ENCODE measurements around the gene PPFIA2.
"Not testable (repeated sequence)": the region's sequence is repeated elsewhere in the genome, so short reads cannot be mapped to it uniquely, and the experiment has no call there.

Gene PPFIA2

GRCh38 chr12:81679614-81680013, 79.5 kb downstream of the PPFIA2 start:
- Histone ChIP-seq H3K23ac (ENCODE audit: low read depth, low read length, poor library complexity) (no peak overlapping the region), H3K79me1 (ENCODE audit: low read depth, low read length) (no peaks in the 10 kb centered on the region), H2AFZ (ENCODE audit: low read length) (no peak overlapping the region), H2AK5ac (ENCODE audit: low read depth, low read length) (no peak overlapping the region), H2BK15ac (ENCODE audit: low read length) (no peak overlapping the region), H4K91ac (ENCODE audit: low read depth, low read length, poor library complexity) (no peak overlapping the region), H3K36me3 (replicated peaks in 1 of 2; ENCODE audit: control insufficient read depth in 2 of 2, insufficient read depth in 2 of 2, low read length in 2 of 2) (no peaks in the 10 kb centered on the region), H3K9ac (ENCODE audit: low read depth, low read length, poor library complexity) (no peak overlapping the region), H4K8ac (ENCODE audit: low read depth, low read length) (no peak overlapping the region), H2BK5ac (ENCODE audit: low read length) (no peak overlapping the region), H3K14ac (ENCODE audit: low read length) (no peak overlapping the region), H3K4me2 (ENCODE audit: insufficient read depth, low read length, poor library complexity, severe bottlenecking) (no peak overlapping the region), H2BK120ac (ENCODE audit: low read depth, low read length) (no peak overlapping the region), H3K27ac (replicated peaks; ENCODE audit: low read length) (no peak overlapping the region), H3K4me3 (ENCODE audit: low read length in 2 of 2) (no peak overlapping the region), H3K18ac (ENCODE audit: low read length) (no peak overlapping the region), H2BK12ac (ENCODE audit: low read length) (no peak overlapping the region), H3K9me3 (replicated peaks in 1 of 2; ENCODE audit: control insufficient read depth in 2 of 2, insufficient read depth in 1 of 2, low read depth in 1 of 2, low read length in 2 of 2) (peaks cover 0 to 2% of the 10 kb centered on the region in 2 donors), H3K4me1 (ENCODE audit: control insufficient read depth in 2 of 2, insufficient read depth in 1 of 2, low read depth in 1 of 2, low read length in 2 of 2) (no peaks in the 10 kb centered on the region), H3K27me3 (ENCODE audit: control insufficient read depth in 3 of 3, insufficient read depth in 3 of 3, low read depth in 1 of 3, low read length in 3 of 3) (no peaks in the 10 kb centered on the region), H3K4ac (ENCODE audit: low read length) (no peak overlapping the region)
- DNase-seq (ENCODE audit: low spot score) = no peak
- no CpG with 5 or more reads among the region's 2 CpGs for WGBS, 2 donors (ENCODE audit: extremely low coverage in 2 of 2, insufficient read length in 2 of 2, insufficient replicate concordance in 1 of 2)

DNA sequence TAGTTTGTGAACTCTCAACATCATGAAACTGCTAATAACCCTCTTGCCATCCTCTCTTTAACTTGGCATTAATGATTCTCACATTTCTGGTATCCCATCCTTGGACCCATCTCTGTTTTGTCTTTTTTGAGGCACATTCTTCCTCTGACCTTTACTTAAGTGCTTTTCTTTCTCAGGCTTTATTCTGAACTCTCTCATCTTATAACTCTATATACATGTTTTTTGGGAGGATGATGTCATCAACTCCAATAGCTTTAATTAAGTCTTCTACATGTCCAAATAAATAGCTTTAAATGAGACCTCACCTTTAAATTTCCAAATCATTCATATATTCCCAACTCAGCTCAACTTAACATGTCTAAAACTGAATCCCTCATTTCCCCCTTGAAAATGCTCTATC, 88.4 kb downstream of the PPFIA2 start:
- no peak overlapping the region for H2AFZ ChIP-seq (ENCODE audit: low read length)
- H3K23ac ChIP-seq (ENCODE audit: low read depth, low read length, poor library complexity) = no peak overlapping the region
- no peaks in the 10 kb centered on the region for H3K27me3 ChIP-seq (ENCODE audit: control insufficient read depth in 3 of 3, insufficient read depth in 3 of 3, low read depth in 1 of 3, low read length in 3 of 3)
- no peak overlapping the region for H3K14ac ChIP-seq (ENCODE audit: low read length)
- H3K9ac ChIP-seq (ENCODE audit: low read depth, low read length, poor library complexity) = no peak overlapping the region
- H3K4me1 ChIP-seq (ENCODE audit: control insufficient read depth in 2 of 2, insufficient read depth in 1 of 2, low read depth in 1 of 2, low read length in 2 of 2) = no peaks in the 10 kb centered on the region
- H3K4me2 ChIP-seq (ENCODE audit: insufficient read depth, low read length, poor library complexity, severe bottlenecking) = no peak overlapping the region
- no peaks in the 10 kb centered on the region for H3K9me3 ChIP-seq (replicated peaks in 1 of 2; ENCODE audit: control insufficient read depth in 2 of 2, insufficient read depth in 1 of 2, low read depth in 1 of 2, low read length in 2 of 2)
- H2AK5ac ChIP-seq (ENCODE audit: low read depth, low read length) = no peak overlapping the region
- no peak overlapping the region for H2BK120ac ChIP-seq (ENCODE audit: low read depth, low read length)
- H3K27ac ChIP-seq (replicated peaks; ENCODE audit: low read length) = no peak overlapping the region
- no peak overlapping the region for H3K4ac ChIP-seq (ENCODE audit: low read length)
- H4K91ac ChIP-seq (ENCODE audit: low read depth, low read length, poor library complexity) = no peak overlapping the region
- H2BK12ac ChIP-seq (ENCODE audit: low read length) = no peak overlapping the region
- no peak overlapping the region for H3K4me3 ChIP-seq (ENCODE audit: low read length in 2 of 2)
- H2BK5ac ChIP-seq (ENCODE audit: low read length) = no peak overlapping the region
- no peak for DNase-seq (ENCODE audit: low spot score)
- no peaks in the 10 kb centered on the region for H3K79me1 ChIP-seq (ENCODE audit: low read depth, low read length)
- no peak overlapping the region for H3K18ac ChIP-seq (ENCODE audit: low read length)
- no peak overlapping the region for H2BK15ac ChIP-seq (ENCODE audit: low read length)
- H4K8ac ChIP-seq (ENCODE audit: low read depth, low read length) = no peak overlapping the region
- no peaks in the 10 kb centered on the region for H3K36me3 ChIP-seq (replicated peaks in 1 of 2; ENCODE audit: control insufficient read depth in 2 of 2, insufficient read depth in 2 of 2, low read length in 2 of 2)

- Histone ChIP-seq H2BK15ac (ENCODE audit: low read length) (no peak overlapping the region), H3K9ac (ENCODE audit: low read depth, low read length, poor library complexity) (no peak overlapping the region), H3K4me1 (ENCODE audit: control insufficient read depth in 2 of 2, insufficient read depth in 1 of 2, low read depth in 1 of 2, low read length in 2 of 2) (no peaks in the 10 kb centered on the region), H4K8ac (ENCODE audit: low read depth, low read length) (no peak overlapping the region), H3K36me3 (replicated peaks in 1 of 2; ENCODE audit: control insufficient read depth in 2 of 2, insufficient read depth in 2 of 2, low read length in 2 of 2) (no peaks in the 10 kb centered on the region), H3K4me2 (ENCODE audit: insufficient read depth, low read length, poor library complexity, severe bottlenecking) (no peak overlapping the region), H3K14ac (ENCODE audit: low read length) (no peak overlapping the region), H2BK5ac (ENCODE audit: low read length) (no peak overlapping the region), H2AK5ac (ENCODE audit: low read depth, low read length) (no peak overlapping the region), H2AFZ (ENCODE audit: low read length) (no peak overlapping the region), H3K23ac (ENCODE audit: low read depth, low read length, poor library complexity) (no peak overlapping the region), H3K27me3 (ENCODE audit: control insufficient read depth in 3 of 3, insufficient read depth in 3 of 3, low read depth in 1 of 3, low read length in 3 of 3) (no peaks in the 10 kb centered on the region), H2BK120ac (ENCODE audit: low read depth, low read length) (no peak overlapping the region), H2BK12ac (ENCODE audit: low read length) (no peak overlapping the region), H3K4ac (ENCODE audit: low read length) (no peak overlapping the region), H3K79me1 (ENCODE audit: low read depth, low read length) (no peaks in the 10 kb centered on the region), H4K91ac (ENCODE audit: low read depth, low read length, poor library complexity) (no peak overlapping the region), H3K18ac (ENCODE audit: low read length) (no peak overlapping the region), H3K4me3 (ENCODE audit: low read length in 2 of 2) (no peak overlapping the region), H3K9me3 (replicated peaks in 1 of 2; ENCODE audit: control insufficient read depth in 2 of 2, insufficient read depth in 1 of 2, low read depth in 1 of 2, low read length in 2 of 2) (no peaks in the 10 kb centered on the region), H3K27ac (replicated peaks; ENCODE audit: low read length) (no peak overlapping the region)
- WGBS, 2 donors (ENCODE audit: extremely low coverage in 2 of 2, insufficient read length in 2 of 2, insufficient replicate concordance in 1 of 2) = no CpG with 5 or more reads among the region's 1 CpG
- no peak for DNase-seq (ENCODE audit: low spot score)
Measured at GRCh38 chr12:81668475-81668874, 90.7 kb downstream of the PPFIA2 start.

GRCh38 chr12:81659310-81659709, 99.8 kb downstream of the PPFIA2 start:
- not testable (repeated sequence) for H2BK12ac ChIP-seq (ENCODE audit: low read length); H3K9me3 ChIP-seq (replicated peaks in 1 of 2; ENCODE audit: control insufficient read depth in 2 of 2, insufficient read depth in 1 of 2, low read depth in 1 of 2, low read length in 2 of 2); H2BK120ac ChIP-seq (ENCODE audit: low read depth, low read length); H3K9ac ChIP-seq (ENCODE audit: low read depth, low read length, poor library complexity); H3K27me3 ChIP-seq (ENCODE audit: control insufficient read depth in 3 of 3, insufficient read depth in 3 of 3, low read depth in 1 of 3, low read length in 3 of 3); H2AK5ac ChIP-seq (ENCODE audit: low read depth, low read length); DNase-seq (ENCODE audit: low spot score); H3K4me1 ChIP-seq (ENCODE audit: control insufficient read depth in 2 of 2, insufficient read depth in 1 of 2, low read depth in 1 of 2, low read length in 2 of 2); H3K18ac ChIP-seq (ENCODE audit: low read length); H2BK15ac ChIP-seq (ENCODE audit: low read length); H3K23ac ChIP-seq (ENCODE audit: low read depth, low read length, poor library complexity); H3K27ac ChIP-seq (replicated peaks; ENCODE audit: low read length); H2BK5ac ChIP-seq (ENCODE audit: low read length); H3K4ac ChIP-seq (ENCODE audit: low read length); H3K4me2 ChIP-seq (ENCODE audit: insufficient read depth, low read length, poor library complexity, severe bottlenecking); H3K14ac ChIP-seq (ENCODE audit: low read length); H4K91ac ChIP-seq (ENCODE audit: low read depth, low read length, poor library complexity); H4K8ac ChIP-seq (ENCODE audit: low read depth, low read length); H3K36me3 ChIP-seq (replicated peaks in 1 of 2; ENCODE audit: control insufficient read depth in 2 of 2, insufficient read depth in 2 of 2, low read length in 2 of 2); H3K79me1 ChIP-seq (ENCODE audit: low read depth, low read length); H2AFZ ChIP-seq (ENCODE audit: low read length); H3K4me3 ChIP-seq (ENCODE audit: low read length in 2 of 2)
- no CpG with 5 or more reads among the region's 6 CpGs for WGBS, 2 donors (ENCODE audit: extremely low coverage in 2 of 2, insufficient read length in 2 of 2, insufficient replicate concordance in 1 of 2)

Measured in neuronal stem cell (in vitro differentiated cells).